Muscle of back (tissue), 11 donors: ENCODE data around the gene CHI3L1. TPM values are rescaled to one million over a fixed set of nuclear protein-coding genes. Genes with fewer than 3 reads are reported as not detected.

Experiments
- DNase-seq, 3 donors: peaks; one replicate each; pipeline versions ENCODE4 v3.0.0 to v3.0.0-alpha.2; 2013
- polyA plus RNA-seq, 10 donors: library from polyadenylated mRNA; unstranded; fragments of 120-200 nt; gene quantifications; one replicate each; pipeline ENCODE4 v1.2.1, GENCODE V29; 2013; ENCODE audit not compliant: insufficient read length in 10 of 10

The CHI3L1 gene
- polyA plus RNA-seq, 10 donors = 0.24 to 1.2 (median 0.65) TPM

GRCh38 chr1:203181586-203182386, 4.7 kb downstream of the CHI3L1 start:
- DNase-seq = no peak

GRCh38 chr1:203180611-203181330, 5.7 kb downstream of the CHI3L1 start:
- DNase-seq = no peak

- DNase-seq = no peak
These were observed 6.9 kb downstream of the CHI3L1 start for GRCh38 chr1:203179667-203180005.

- DNase-seq = no peak
These were observed 7.5 kb downstream of the CHI3L1 start for GRCh38 chr1:203178821-203179666.

GRCh38 chr1:203178083-203178482, 8.4 kb downstream of the CHI3L1 start:
- DNase-seq = no peak

- no peak for DNase-seq
These were observed 8.9 kb downstream of the CHI3L1 start for GRCh38 chr1:203177470-203178039.

GRCh38 chr1:203177036-203177405, 9.5 kb downstream of the CHI3L1 start:
- DNase-seq = no peak

- no peak for DNase-seq
These were observed 10.1 kb downstream of the CHI3L1 start for GRCh38 chr1:203176273-203177035.

GRCh38 chr1:203175827-203176241, 10.7 kb downstream of the CHI3L1 start:
- peak; percentile 27 to 54 (median 31) for DNase-seq

GRCh38 chr1:203175237-203175826, 11.2 kb downstream of the CHI3L1 start, which contains the start of gene MYBPH:
TSS of gene MYBPH (minus strand) at chr1:203175826. CDS start at chr1:203175755, 71 bp downstream.
- DNase-seq = no peak

- no peak for DNase-seq
These were observed 12.0 kb downstream of the CHI3L1 start for GRCh38 chr1:203174324-203174985.

GRCh38 chr1:203173566-203173965, 12.9 kb downstream of the CHI3L1 start:
- DNase-seq = peak; percentile 22 to 69 (median 46)

- no peak for DNase-seq
These were observed 13.4 kb downstream of the CHI3L1 start for GRCh38 chr1:203173011-203173555.

- peak; percentile 49 to 76 (median 60) for DNase-seq
These were observed 14.1 kb downstream of the CHI3L1 start for GRCh38 chr1:203172184-203173010.

- DNase-seq = no peak
These were observed 14.9 kb downstream of the CHI3L1 start for GRCh38 chr1:203171341-203172183.

- no peak for DNase-seq
These were observed 15.7 kb downstream of the CHI3L1 start for GRCh38 chr1:203170625-203171330.
